MCF 10A (cell line): ENCODE data around the gene AFAP1L2. TPM values are rescaled to one million over a fixed set of nuclear protein-coding genes. Genes with fewer than 3 reads are reported as not detected.

Source experiments
- BruUV-seq: library from RNA; stranded (reverse); fragments of 400-500 nt; replicated peaks from 2 replicates; lab custom pipeline; 2021; lab: Mats Ljungman, UMichigan
- CTCF ChIA-PET: fragments of 300-600 bp; sonication (Branson Sonifier 250); formaldehyde crosslinking; extraction: SDS; loops from one replicate; lab custom pipeline; 2021; ENCODE audit warnings: antibody characterized with exemption, inconsistent platforms; lab: Yijun Ruan, JAX
- POLR2A ChIA-PET: fragments of 300-600, 350-650 bp; sonication (Branson Sonifier 250); formaldehyde crosslinking; extraction: SDS; loops from one replicate; lab custom pipeline; 2020; ENCODE audit warnings: antibody characterized with exemption, inconsistent platforms; lab: Yijun Ruan, JAX
- DNase-seq: peaks from one replicate; pipeline ENCODE4 v3.0.0-alpha.2; 2018; ENCODE audit not compliant: unreplicated experiment
- H3K27ac Mint-ChIP-seq: one replicate; pipeline ENCODE4 v1.8.0; 2022; ENCODE audit warnings: mild to moderate bottlenecking, low read depth, mixed read lengths; ENCODE audit not compliant: unreplicated experiment
- H3K27me3 Mint-ChIP-seq: one replicate; pipeline ENCODE4 v1.8.0; 2022; ENCODE audit warnings: mixed read lengths; ENCODE audit not compliant: insufficient read depth, unreplicated experiment
- H3K36me3 Mint-ChIP-seq: one replicate; pipeline ENCODE4 v1.8.0; 2022; ENCODE audit warnings: mild to moderate bottlenecking, moderate library complexity, mixed read lengths; ENCODE audit not compliant: insufficient read depth, unreplicated experiment
- H3K4me1 Mint-ChIP-seq: one replicate; pipeline ENCODE4 v1.8.0; 2022; ENCODE audit warnings: mixed read lengths; ENCODE audit not compliant: insufficient read depth, unreplicated experiment
- H3K4me3 Mint-ChIP-seq: one replicate; pipeline ENCODE4 v1.8.0; 2022; ENCODE audit warnings: mild to moderate bottlenecking, moderate library complexity, mixed read lengths; ENCODE audit not compliant: unreplicated experiment
- H3K9me3 Mint-ChIP-seq: one replicate; pipeline ENCODE4 v1.8.0; 2022; ENCODE audit warnings: mixed read lengths; ENCODE audit not compliant: unreplicated experiment
- intact Hi-C: fragments of 100-400 bp; cut with micrococcal nuclease; formaldehyde crosslinking; loops from 2 replicates; pipeline ENCODE4 v1.14.1; 2022
- total RNA-seq: library from RNA; stranded (reverse); gene quantifications from 2 replicates; pipeline ENCODE4 v1.2.3, GENCODE V29; 2022
- TF ChIP-seq, protein P1 (sequence below): fragments of 200-600 bp; IDR thresholded peaks from one replicate; pipeline ENCODE4 v1.8.0; 2022; ENCODE audit warnings: antibody characterized with exemption, mild to moderate bottlenecking; ENCODE audit not compliant: unreplicated experiment

The AFAP1L2 gene
- total RNA-seq, 1 experiment from 2014 or later: 5.8 TPM

DNA sequence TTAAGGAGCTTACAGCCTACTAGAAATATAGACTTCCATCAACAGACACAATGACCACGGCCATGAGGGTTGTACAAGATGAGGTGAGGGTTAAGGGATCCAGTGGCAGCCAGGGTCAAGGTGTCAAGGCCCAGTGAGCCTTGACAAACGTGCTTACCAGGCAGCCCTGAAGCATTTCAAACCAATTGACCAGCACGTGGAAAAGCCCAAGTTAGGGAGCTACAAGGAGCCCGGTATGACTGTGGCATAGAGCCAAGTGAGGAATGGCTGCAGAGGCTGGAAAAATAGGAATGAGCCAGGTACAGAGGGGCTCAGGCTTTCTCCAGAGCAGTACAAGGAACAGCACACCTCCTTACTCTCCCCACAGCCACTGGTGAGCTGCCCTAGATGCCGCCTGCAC, 12.7 kb downstream of the AFAP1L2 start:
- intact Hi-C loops: no loop called here
- ChIA-PET POLR2A (interaction anchor here (0.7 to 1.5 kb wide), 4 partner anchors 11 to 120 kb away, joined by 3 to 4 read pairs (median 4); no protein-coding TSS in a partner anchor), CTCF (interaction anchor here (0.6 kb wide), 1 partner anchor 102 kb away, joined by 3 read pairs; no protein-coding TSS in a partner anchor)
- peaks cover 64% of the 10 kb centered on the region for H3K4me1 Mint-ChIP-seq
- H3K27me3 Mint-ChIP-seq: no peaks in the 10 kb centered on the region
- H3K27ac Mint-ChIP-seq: peak overlapping the region; percentile 60
- DNase-seq: no peak
- TF ChIP-seq, protein P1, sequence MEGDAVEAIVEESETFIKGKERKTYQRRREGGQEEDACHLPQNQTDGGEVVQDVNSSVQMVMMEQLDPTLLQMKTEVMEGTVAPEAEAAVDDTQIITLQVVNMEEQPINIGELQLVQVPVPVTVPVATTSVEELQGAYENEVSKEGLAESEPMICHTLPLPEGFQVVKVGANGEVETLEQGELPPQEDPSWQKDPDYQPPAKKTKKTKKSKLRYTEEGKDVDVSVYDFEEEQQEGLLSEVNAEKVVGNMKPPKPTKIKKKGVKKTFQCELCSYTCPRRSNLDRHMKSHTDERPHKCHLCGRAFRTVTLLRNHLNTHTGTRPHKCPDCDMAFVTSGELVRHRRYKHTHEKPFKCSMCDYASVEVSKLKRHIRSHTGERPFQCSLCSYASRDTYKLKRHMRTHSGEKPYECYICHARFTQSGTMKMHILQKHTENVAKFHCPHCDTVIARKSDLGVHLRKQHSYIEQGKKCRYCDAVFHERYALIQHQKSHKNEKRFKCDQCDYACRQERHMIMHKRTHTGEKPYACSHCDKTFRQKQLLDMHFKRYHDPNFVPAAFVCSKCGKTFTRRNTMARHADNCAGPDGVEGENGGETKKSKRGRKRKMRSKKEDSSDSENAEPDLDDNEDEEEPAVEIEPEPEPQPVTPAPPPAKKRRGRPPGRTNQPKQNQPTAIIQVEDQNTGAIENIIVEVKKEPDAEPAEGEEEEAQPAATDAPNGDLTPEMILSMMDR: no peak
- no peak overlapping the region for H3K4me3 Mint-ChIP-seq
- BruUV-seq: no TSS peak
- peaks cover 5% of the 10 kb centered on the region for H3K36me3 Mint-ChIP-seq
- H3K9me3 Mint-ChIP-seq: no peaks in the 10 kb centered on the region

- peaks cover 5% of the 10 kb centered on the region for H3K36me3 Mint-ChIP-seq
- POLR2A ChIA-PET: interaction anchor here (1.9 kb wide), 1 partner anchor 13 kb away, joined by 8 read pairs; no protein-coding TSS in a partner anchor
- no peak overlapping the region for H3K4me3 Mint-ChIP-seq
- TF ChIP-seq, protein P1: no peak
- DNase-seq: peak; percentile 79
- intact Hi-C loops: no loop called here
- H3K27ac Mint-ChIP-seq: peak overlapping the region; percentile 29
- CTCF ChIA-PET: interaction anchor here (1.0 to 1.2 kb wide), 3 partner anchors 14 to 86 kb away, joined by 3 to 4 read pairs (median 3); no protein-coding TSS in a partner anchor
- BruUV-seq: no TSS peak
- peaks cover 56% of the 10 kb centered on the region for H3K4me1 Mint-ChIP-seq
- H3K9me3 Mint-ChIP-seq: no peaks in the 10 kb centered on the region
- no peaks in the 10 kb centered on the region for H3K27me3 Mint-ChIP-seq
These were observed 14.9 kb downstream of the AFAP1L2 start for GRCh38 chr10:114389426-114389825.

DNA sequence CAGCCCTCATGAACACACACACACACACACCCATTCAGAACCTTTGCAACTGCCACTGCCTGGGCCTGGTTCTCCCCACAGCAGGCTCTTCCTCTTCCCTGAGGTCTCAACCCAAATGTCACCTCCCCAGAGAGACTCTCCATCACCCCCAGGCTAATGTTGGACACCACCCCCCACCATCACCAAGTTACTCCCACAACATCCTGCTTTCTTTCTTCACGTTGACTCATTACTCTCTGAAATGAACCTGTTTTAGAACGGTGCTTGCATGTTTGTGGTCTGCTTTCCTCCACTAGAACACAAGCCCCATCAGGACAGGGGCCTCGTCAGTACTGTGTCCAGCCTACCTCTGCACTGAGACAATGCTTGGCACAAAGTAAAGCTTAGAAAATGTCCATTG, 16.0 kb downstream of the AFAP1L2 start:
- ChIA-PET POLR2A (interaction anchor here (0.7 to 1.9 kb wide), 2 partner anchors 14 to 31 kb away, joined by 4 to 8 read pairs; no protein-coding TSS in a partner anchor), CTCF (interaction anchor here (0.6 to 1.2 kb wide), 5 partner anchors 13 to 84 kb away, joined by 3 to 4 read pairs (median 3); no protein-coding TSS in a partner anchor)
- no TSS peak for BruUV-seq
- Mint-ChIP-seq H3K27ac (no peak overlapping the region), H3K4me1 (peaks cover 44% of the 10 kb centered on the region), H3K9me3 (no peaks in the 10 kb centered on the region), H3K27me3 (no peaks in the 10 kb centered on the region), H3K4me3 (no peak overlapping the region), H3K36me3 (peaks cover 5% of the 10 kb centered on the region)
- intact Hi-C loops: no loop called here
- TF ChIP-seq, protein P1: no peak
- DNase-seq: no peak

GRCh38 chr10:114387784-114388183, 16.5 kb downstream of the AFAP1L2 start:
- H3K4me3 Mint-ChIP-seq: no peak overlapping the region
- no TSS peak for BruUV-seq
- intact Hi-C loops: no loop called here

More at GRCh38 chr10:114387784-114388183, 16.5 kb downstream of the AFAP1L2 start:
- Mint-ChIP-seq H3K36me3 (peaks cover 5% of the 10 kb centered on the region), H3K4me1 (peaks cover 41% of the 10 kb centered on the region), H3K27me3 (no peaks in the 10 kb centered on the region), H3K27ac (no peak overlapping the region), H3K9me3 (no peaks in the 10 kb centered on the region)
- TF ChIP-seq, protein P1: no peak
- no peak for DNase-seq
- CTCF ChIA-PET: interaction anchor here (0.6 to 1.1 kb wide), 3 partner anchors 12 to 67 kb away, joined by 3 to 4 read pairs (median 3); no protein-coding TSS in a partner anchor
- POLR2A ChIA-PET: interaction anchor here (0.7 kb wide), 1 partner anchor 30 kb away, joined by 4 read pairs; no protein-coding TSS in a partner anchor
